Measurements from ENCODE around the gene MRPL34.
A peak's percentile ranks its signal among the peaks of the same experiment; 100 is the strongest.

The MRPL34 gene

DNA sequence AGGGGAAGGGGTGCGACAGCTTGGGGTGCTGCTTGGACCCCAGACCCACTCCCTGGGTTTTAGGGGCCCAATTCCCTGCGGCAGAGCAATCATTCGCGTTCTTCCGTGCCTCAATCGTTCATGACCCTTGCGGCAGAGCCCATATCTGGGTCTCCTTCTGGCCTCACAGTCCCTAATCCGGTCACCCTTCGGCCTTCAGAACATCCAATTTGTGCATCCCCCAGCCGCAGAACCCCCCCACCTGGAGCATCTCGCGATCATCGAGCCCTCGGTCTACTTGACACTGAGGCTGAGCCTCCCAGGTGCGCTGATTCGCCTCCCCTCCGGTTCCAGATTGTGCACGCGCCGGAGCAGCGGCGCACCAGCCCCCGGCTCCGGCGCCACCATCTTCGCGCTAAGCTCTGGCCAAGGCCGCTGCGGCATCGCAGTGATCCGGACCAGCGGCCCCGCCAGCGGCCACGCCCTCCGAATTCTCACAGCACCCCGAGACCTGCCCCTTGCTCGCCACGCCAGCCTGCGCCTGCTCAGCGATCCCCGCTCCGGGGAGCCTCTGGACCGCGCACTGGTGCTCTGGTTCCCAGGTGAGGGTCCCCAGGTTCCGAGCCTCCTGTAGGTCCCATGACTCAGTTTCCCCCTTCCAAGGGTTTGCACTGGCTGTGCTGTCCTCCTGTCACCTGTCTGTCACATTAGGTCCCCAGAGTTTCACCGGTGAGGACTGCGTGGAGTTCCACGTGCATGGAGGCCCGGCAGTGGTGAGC is 32.2 kb downstream of the MRPL34 start:
- Histone ChIP-seq H3K9ac (ENCODE audit: low read length) (peak overlapping the region; percentile 77), H3K27ac (ENCODE audit: low read length) (peak overlapping the region; percentile 40), H3K27me3 (ENCODE audit: low read depth, low read length) (no peaks in the 10 kb centered on the region), H3K4me3 (ENCODE audit: low read length) (peak overlapping the region; percentile 78), H4K20me1 (ENCODE audit: insufficient read depth, low read length) (no peaks in the 10 kb centered on the region), H3K36me3 (replicated peaks; ENCODE audit: low read depth, low read length) (peaks cover 22% of the 10 kb centered on the region), H3K4me2 (ENCODE audit: low read length) (peak overlapping the region; percentile 95), H2AFZ (ENCODE audit: low read depth, low read length) (peak overlapping the region; percentile 40), H3K79me2 (ENCODE audit: low read length) (peaks cover 15% of the 10 kb centered on the region), H3K9me3 (ENCODE audit: insufficient read depth, low read length) (no peaks in the 10 kb centered on the region), H3K4me1 (ENCODE audit: low read length) (peaks cover 24% of the 10 kb centered on the region)
- TF ChIP-seq CTCF (IDR thresholded peaks at IDR 0.05; ENCODE audit: low read depth, low read length) (no peak), EZH2phosphoT487 (IDR thresholded peaks at IDR 0.05; ENCODE audit: low read depth) (no peak)

GRCh38 chr19:17338433-17339078 is 32.9 kb downstream of the MRPL34 start:
- Histone ChIP-seq H3K27ac (ENCODE audit: low read length) (no peak overlapping the region), H3K9ac (ENCODE audit: low read length) (peak overlapping the region; percentile 77)

GRCh38 chr19:17339088-17339741 is 33.5 kb downstream of the MRPL34 start:
- H3K4me2 ChIP-seq (ENCODE audit: low read length) = peak overlapping the region; percentile 95; the same call in 1 of the 2 replicates
- peaks cover 15% of the 10 kb centered on the region for H3K79me2 ChIP-seq (ENCODE audit: low read length)
- H3K4me3 ChIP-seq (ENCODE audit: low read length) = no peak overlapping the region
- H3K9ac ChIP-seq (ENCODE audit: low read length) = no peak overlapping the region
- peaks cover 18% of the 10 kb centered on the region for H3K4me1 ChIP-seq (ENCODE audit: low read length)
- no peak for TF ChIP-seq EZH2phosphoT487 (IDR thresholded peaks at IDR 0.05; ENCODE audit: low read depth)
- no peak for TF ChIP-seq CTCF (IDR thresholded peaks at IDR 0.05; ENCODE audit: low read depth, low read length)
- H3K9me3 ChIP-seq (ENCODE audit: insufficient read depth, low read length) = no peaks in the 10 kb centered on the region
- no peak overlapping the region for H3K27ac ChIP-seq (ENCODE audit: low read length)
- no peak overlapping the region for H2AFZ ChIP-seq (ENCODE audit: low read depth, low read length)
- peaks cover 20% of the 10 kb centered on the region for H3K36me3 ChIP-seq (replicated peaks; ENCODE audit: low read depth, low read length)
- H3K27me3 ChIP-seq (ENCODE audit: low read depth, low read length) = no peaks in the 10 kb centered on the region
- H4K20me1 ChIP-seq (ENCODE audit: insufficient read depth, low read length) = no peaks in the 10 kb centered on the region

More at GRCh38 chr19:17338433-17339078, 32.9 kb downstream of the MRPL34 start:
- H3K27me3 ChIP-seq (ENCODE audit: low read depth, low read length) = no peaks in the 10 kb centered on the region
- H2AFZ ChIP-seq (ENCODE audit: low read depth, low read length) = no peak overlapping the region
- H3K36me3 ChIP-seq (replicated peaks; ENCODE audit: low read depth, low read length) = peaks cover 18% of the 10 kb centered on the region
- H3K4me2 ChIP-seq (ENCODE audit: low read length) = peak overlapping the region; percentile 95
- H3K4me3 ChIP-seq (ENCODE audit: low read length) = peak overlapping the region; percentile 78
- H4K20me1 ChIP-seq (ENCODE audit: insufficient read depth, low read length) = no peaks in the 10 kb centered on the region
- H3K9me3 ChIP-seq (ENCODE audit: insufficient read depth, low read length) = no peaks in the 10 kb centered on the region
- peaks cover 15% of the 10 kb centered on the region for H3K79me2 ChIP-seq (ENCODE audit: low read length)
- TF ChIP-seq EZH2phosphoT487 (IDR thresholded peaks at IDR 0.05; ENCODE audit: low read depth) (no peak), CTCF (IDR thresholded peaks at IDR 0.05; ENCODE audit: low read depth, low read length) (no peak)
- peaks cover 24% of the 10 kb centered on the region for H3K4me1 ChIP-seq (ENCODE audit: low read length)
